Panc1 (cell line): ENCODE measurements around the gene MIR17HG. TPM values are rescaled to one million over a fixed set of nuclear protein-coding genes. Genes with fewer than 3 reads are reported as not detected.

Experiments used
- ATAC-seq: fragments of 200-7000 bp; cut with Tn5 transposase; 2 replicates; pipeline ENCODE4 v1.9.1; 2020; ENCODE audit warnings: mild to moderate bottlenecking, moderate library complexity
- BruUV-seq: library from RNA; stranded (reverse); fragments of 400-500 nt; replicated peaks from 2 replicates; lab custom pipeline; 2021; lab: Mats Ljungman, UMichigan
- CTCF ChIA-PET: fragments of 300-600 bp; sonication (Branson Sonifier 250); formaldehyde crosslinking; loops from one replicate; lab custom pipeline; 2022; ENCODE audit warnings: antibody characterized with exemption; lab: Charles Lee
- POLR2A ChIA-PET: fragments of 300-600 bp; sonication (Branson Sonifier 250); formaldehyde crosslinking; loops from one replicate; lab custom pipeline; 2022; ENCODE audit warnings: antibody characterized with exemption; lab: Charles Lee
- DNase-seq: peaks from one replicate; pipeline ENCODE4 v3.0.0-alpha.2; 2010; ENCODE audit warnings: low read depth, low spot score
- H3K27ac ChIP-seq: 2 replicates; pipeline ENCODE4 v1.5.1; 2011; ENCODE audit warnings: mild to moderate bottlenecking, low read length, inconsistent platforms
- H3K27me3 ChIP-seq: fragments of 200-500 bp; sonication (Bioruptor generic); 2 replicates; pipeline ENCODE4 v1.6.0; 2014; ENCODE audit warnings: low read length, inconsistent platforms; ENCODE audit not compliant: control insufficient read depth, insufficient read depth
- H3K36me3 ChIP-seq: fragments of 200-500 bp; sonication (Bioruptor generic); 2 replicates; pipeline ENCODE4 v1.5.1; 2014; ENCODE audit warnings: inconsistent platforms, mild to moderate bottlenecking, low read length, moderate library complexity; ENCODE audit not compliant: control insufficient read depth, insufficient read depth
- H3K4me1 ChIP-seq: 2 replicates; pipeline ENCODE4 v1.5.1; 2011; ENCODE audit warnings: inconsistent platforms, mild to moderate bottlenecking, low read length, moderate library complexity; ENCODE audit not compliant: control insufficient read depth, insufficient read depth
- H3K4me3 ChIP-seq, 2 experiments: 2 replicates each; pipeline ENCODE4 v1.5.1; 2011 to 2012; ENCODE audit warnings: low read depth in 2 of 2, low read length in 2 of 2, mild to moderate bottlenecking in 2 of 2, inconsistent platforms in 1 of 2, moderate library complexity in 1 of 2
- H3K9me3 ChIP-seq: fragments of 200-500 bp; sonication (Bioruptor generic); 2 replicates; pipeline ENCODE4 v1.5.1; 2014; ENCODE audit warnings: low read depth, mild to moderate bottlenecking, inconsistent platforms, low read length, moderate library complexity; ENCODE audit not compliant: control insufficient read depth, insufficient read depth
- CTCF ChIP-seq: fragments of 450-650 bp; IDR thresholded peaks from 2 replicates; pipeline ENCODE4 v1.5.1; 2017; ENCODE audit warnings: mild to moderate bottlenecking
- POLR2AphosphoS5 ChIP-seq: IDR thresholded peaks from 2 replicates; pipeline ENCODE4 v1.6.1; 2012; ENCODE audit warnings: mild to moderate bottlenecking, low read depth, low read length, moderate library complexity
- REST ChIP-seq, 2 experiments: IDR thresholded peaks; 2 replicates each; pipeline ENCODE4 v1.6.1; 2011 to 2012; ENCODE audit warnings: low read depth in 2 of 2, control low read depth in 1 of 2, low read length in 1 of 2, mild to moderate bottlenecking in 1 of 2, moderate library complexity in 1 of 2; ENCODE audit not compliant: insufficient read depth in 1 of 2
- SIN3A ChIP-seq: IDR thresholded peaks from 2 replicates; pipeline ENCODE4 v1.6.1; 2012; ENCODE audit warnings: low read depth, mild to moderate bottlenecking, low read length, moderate library complexity, borderline replicate concordance; ENCODE audit not compliant: insufficient read depth
- TCF7L2 ChIP-seq: IDR thresholded peaks from 2 replicates; pipeline ENCODE4 v1.6.1; 2011; ENCODE audit warnings: mild to moderate bottlenecking, low read depth, low read length, inconsistent platforms
- in situ Hi-C: cut with HindIII; loops from 2 replicates; pipeline ENCODE4 v1.10.0; 2016; ENCODE audit warnings: low sequenced_read_pairs, low pct_unique_long_range_greater_than_20kb
- intact Hi-C: fragments of 100-400 bp; cut with micrococcal nuclease; formaldehyde crosslinking; loops from one replicate; pipeline ENCODE4 v1.10.0; 2022; ENCODE audit not compliant: unreplicated experiment
- total RNA-seq: library from RNA; stranded (reverse); gene quantifications from one replicate; pipeline ENCODE4 v1.2.1, GENCODE V29; 2021; ENCODE audit not compliant: unreplicated experiment

The MIR17HG gene
- total RNA-seq, 1 experiment from 2014 or later, result 3.1 TPM

DNA sequence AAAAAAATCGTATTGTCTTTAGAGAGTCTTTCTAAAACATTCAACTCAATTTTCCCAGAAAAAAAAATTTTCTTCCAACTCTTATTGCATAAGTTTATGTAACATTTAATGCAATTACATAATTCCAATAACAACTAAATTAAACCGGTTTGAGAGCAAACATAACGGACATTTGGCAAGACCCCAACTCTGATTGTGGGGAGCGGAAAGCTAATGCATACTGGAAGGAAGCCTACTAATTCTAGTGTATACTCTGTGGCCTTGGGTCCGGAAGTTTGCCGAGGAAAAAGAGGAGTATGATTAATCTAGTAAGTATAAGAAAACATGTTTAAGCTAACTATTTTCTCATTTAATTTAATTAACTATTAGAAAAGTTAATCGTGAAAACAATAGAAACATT is 21.3 kb upstream of the MIR17HG start:
- DNase-seq (no peak), ATAC-seq (no peak)
- CTCF ChIA-PET, result no interaction called here
- no TSS peak for BruUV-seq
- H3K4me1 ChIP-seq, result no peaks in the 10 kb centered on the region
- no peaks in the 10 kb centered on the region for H3K36me3 ChIP-seq
- POLR2A ChIA-PET, result no interaction called here
- in situ Hi-C loops (no loop called here), intact Hi-C loops (no loop called here)
- no peak overlapping the region for H3K27ac ChIP-seq
- TF ChIP-seq REST (IDR thresholded peaks at IDR 0.05; ENCODE audit: insufficient read depth in 1 of 2, low read depth in 2 of 2, low read length in 1 of 2) (no peak), TCF7L2 (no peak), POLR2AphosphoS5 (no peak), CTCF (no peak), SIN3A (no peak)
- no peak overlapping the region for H3K4me3 ChIP-seq
- H3K9me3 ChIP-seq, result no peaks in the 10 kb centered on the region
- no peaks in the 10 kb centered on the region for H3K27me3 ChIP-seq

GRCh38 chr13:91328726-91329125 is 18.8 kb upstream of the MIR17HG start:
- no peak overlapping the region for H3K4me3 ChIP-seq
- CTCF ChIA-PET, result no interaction called here
- ATAC-seq (no peak), DNase-seq (no peak)
- no peaks in the 10 kb centered on the region for H3K36me3 ChIP-seq
- TF ChIP-seq POLR2AphosphoS5, result no peak
- TF ChIP-seq CTCF, result no peak
- intact Hi-C loops (no loop called here), in situ Hi-C loops (no loop called here)
- POLR2A ChIA-PET, result no interaction called here
- no peaks in the 10 kb centered on the region for H3K9me3 ChIP-seq
- no peaks in the 10 kb centered on the region for H3K4me1 ChIP-seq
- no peak overlapping the region for H3K27ac ChIP-seq
- no peaks in the 10 kb centered on the region for H3K27me3 ChIP-seq
- no TSS peak for BruUV-seq

GRCh38 chr13:91329733-91330132 is 17.8 kb upstream of the MIR17HG start:
- ChIA-PET POLR2A (no interaction called here), CTCF (no interaction called here)
- Histone ChIP-seq H3K27me3 (no peaks in the 10 kb centered on the region), H3K36me3 (no peaks in the 10 kb centered on the region), H3K4me3 (no peak overlapping the region), H3K4me1 (no peaks in the 10 kb centered on the region), H3K9me3 (no peaks in the 10 kb centered on the region), H3K27ac (no peak overlapping the region)
- BruUV-seq, result no TSS peak
- no peak for TF ChIP-seq SIN3A
- no peak for TF ChIP-seq TCF7L2
- no peak for DNase-seq
- in situ Hi-C loops, result no loop called here
- intact Hi-C loops, result no loop called here
- ATAC-seq, result no peak
